Measurements from ENCODE around the gene MRPL12.

Gene MRPL12

DNA sequence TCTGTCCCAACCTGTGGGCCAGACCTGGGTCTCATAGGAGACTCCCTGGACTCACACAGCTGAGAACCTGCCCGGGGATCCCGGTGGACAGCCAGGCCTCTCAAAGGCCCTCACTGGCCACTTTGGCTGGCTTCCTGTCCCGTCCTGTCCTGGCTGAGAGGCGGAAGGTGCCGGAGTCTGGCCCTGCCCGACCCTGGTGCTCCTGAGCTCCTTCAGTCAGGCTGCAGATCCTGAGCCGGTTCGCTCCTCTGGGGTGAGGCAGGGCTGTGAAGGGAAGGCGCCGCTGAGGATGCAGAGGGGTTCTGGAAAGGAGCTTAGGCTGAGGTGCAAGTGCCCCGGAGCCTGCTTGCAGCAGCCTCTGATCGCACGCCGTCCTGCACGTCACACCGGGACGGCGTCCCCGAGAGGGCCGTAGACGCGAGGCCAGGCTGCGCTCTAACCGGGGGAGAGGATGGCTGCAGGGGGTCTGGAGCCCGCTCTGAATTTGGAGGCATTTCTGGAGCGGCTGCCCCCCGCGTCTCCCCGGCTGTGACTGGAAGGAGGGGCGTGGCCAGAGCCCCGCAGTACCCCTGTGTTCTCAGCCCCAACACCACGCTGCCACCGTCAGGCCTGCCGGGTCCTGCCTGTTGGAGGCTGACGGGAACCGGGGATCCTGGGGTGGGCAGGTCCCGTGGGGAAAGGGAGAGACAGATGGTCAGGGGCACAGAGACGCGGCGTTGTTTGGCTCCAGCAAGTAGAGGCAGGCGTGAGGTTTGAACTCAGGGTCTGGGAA is 15.2 kb upstream of the MRPL12 start:
- H3K9ac ChIP-seq (ENCODE audit: low read length) = no peak overlapping the region
- no CpG with 5 or more reads among the region's 41 CpGs for WGBS (ENCODE audit: extremely low coverage, insufficient coverage, low lambda C conversion rate)
- no peak overlapping the region for H3K18ac ChIP-seq (ENCODE audit: low read length)
- no peak overlapping the region for H3K27ac ChIP-seq (ENCODE audit: low read depth, low read length)
- no peak overlapping the region for H2BK5ac ChIP-seq (ENCODE audit: low read length)
- no peak overlapping the region for H4K5ac ChIP-seq (ENCODE audit: low read length)
- H3K4me2 ChIP-seq (ENCODE audit: low read length) = no peak overlapping the region
- no peak overlapping the region for H2BK15ac ChIP-seq (replicated peaks; ENCODE audit: low read depth)
- H3K79me1 ChIP-seq (ENCODE audit: low read length) = peaks cover 17% of the 10 kb centered on the region
- H3K23ac ChIP-seq (ENCODE audit: low read length) = no peak overlapping the region
- H3K4me3 ChIP-seq (ENCODE audit: low read length) = no peak overlapping the region
- H3K56ac ChIP-seq (ENCODE audit: low read length) = no peak overlapping the region
- DNase-seq = no peak
- no peak overlapping the region for H2BK120ac ChIP-seq (ENCODE audit: low read depth, low read length)
- no peaks in the 10 kb centered on the region for H3K27me3 ChIP-seq (ENCODE audit: insufficient read depth, low read length, poor library complexity)
- peaks cover 9% of the 10 kb centered on the region for H3K36me3 ChIP-seq (ENCODE audit: control insufficient read depth, insufficient read depth, low read length)
- H3K4me1 ChIP-seq (ENCODE audit: control insufficient read depth, low read depth, low read length) = peaks cover 3% of the 10 kb centered on the region
- H3K79me2 ChIP-seq (ENCODE audit: control insufficient read depth, insufficient read depth, low read length) = peaks cover 22% of the 10 kb centered on the region
- H2AK5ac ChIP-seq (ENCODE audit: low read length) = no peak overlapping the region
- H4K8ac ChIP-seq (ENCODE audit: low read depth, low read length) = no peak overlapping the region
- H3K4ac ChIP-seq (ENCODE audit: low read depth, low read length) = no peak overlapping the region

DNA sequence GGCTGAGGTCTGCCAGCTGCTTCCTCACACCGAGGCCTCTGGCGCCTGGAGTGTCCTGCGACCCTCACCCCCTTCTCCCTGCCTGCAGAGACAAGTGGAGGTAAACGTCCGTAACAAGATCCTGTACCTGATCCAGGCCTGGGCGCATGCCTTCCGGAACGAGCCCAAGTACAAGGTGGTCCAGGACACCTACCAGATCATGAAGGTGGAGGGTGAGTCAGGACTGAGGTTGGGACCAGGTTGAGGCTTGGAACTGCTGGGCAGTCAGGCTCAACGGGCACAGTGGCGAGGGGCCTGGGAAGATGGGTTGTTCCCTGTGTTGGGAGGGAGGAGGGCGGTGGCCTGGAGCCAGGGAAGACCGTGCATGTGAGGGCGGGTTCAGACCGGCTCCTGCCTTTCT is 14.6 kb upstream of the MRPL12 start:
- Histone ChIP-seq H3K4me2 (ENCODE audit: low read length) (no peak overlapping the region), H3K56ac (ENCODE audit: low read length) (no peak overlapping the region), H3K4ac (ENCODE audit: low read depth, low read length) (no peak overlapping the region), H3K27me3 (ENCODE audit: insufficient read depth, low read length, poor library complexity) (no peaks in the 10 kb centered on the region), H2BK15ac (replicated peaks; ENCODE audit: low read depth) (no peak overlapping the region), H3K23ac (ENCODE audit: low read length) (no peak overlapping the region), H4K8ac (ENCODE audit: low read depth, low read length) (no peak overlapping the region), H3K79me1 (ENCODE audit: low read length) (peaks cover 17% of the 10 kb centered on the region), H3K4me3 (ENCODE audit: low read length) (no peak overlapping the region), H2AK5ac (ENCODE audit: low read length) (no peak overlapping the region), H2BK120ac (ENCODE audit: low read depth, low read length) (no peak overlapping the region), H3K9ac (ENCODE audit: low read length) (no peak overlapping the region), H3K4me1 (ENCODE audit: control insufficient read depth, low read depth, low read length) (peaks cover 3% of the 10 kb centered on the region), H4K5ac (ENCODE audit: low read length) (no peak overlapping the region), H3K36me3 (ENCODE audit: control insufficient read depth, insufficient read depth, low read length) (peaks cover 9% of the 10 kb centered on the region), H3K27ac (ENCODE audit: low read depth, low read length) (no peak overlapping the region), H2BK5ac (ENCODE audit: low read length) (no peak overlapping the region), H3K18ac (ENCODE audit: low read length) (no peak overlapping the region), H3K79me2 (ENCODE audit: control insufficient read depth, insufficient read depth, low read length) (peaks cover 18% of the 10 kb centered on the region)
- no CpG with 5 or more reads among the region's 14 CpGs for WGBS (ENCODE audit: extremely low coverage, insufficient coverage, low lambda C conversion rate)
- no peak for DNase-seq

DNA sequence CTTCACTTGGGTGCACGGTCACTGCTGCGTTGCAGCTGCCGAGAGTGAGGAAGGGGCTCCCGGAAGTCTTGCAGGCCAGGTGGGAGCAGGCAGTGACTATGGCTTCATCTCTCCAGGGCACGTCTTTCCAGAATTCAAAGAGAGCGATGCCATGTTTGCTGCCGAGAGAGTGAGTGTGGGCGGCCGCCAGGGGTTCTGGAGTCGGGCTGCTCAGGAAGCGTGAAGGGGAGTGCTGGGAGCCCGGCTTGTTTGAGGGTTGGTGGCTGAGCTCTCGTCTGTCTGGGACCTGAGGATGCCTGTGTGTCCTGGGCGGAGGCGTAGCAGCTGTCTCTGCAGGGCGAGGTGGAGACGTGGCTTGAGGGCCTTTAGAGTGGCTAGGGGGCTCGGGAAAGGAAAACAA is 13.1 kb upstream of the MRPL12 start:
- no peak overlapping the region for H2AK5ac ChIP-seq (ENCODE audit: low read length)
- no peak overlapping the region for H4K8ac ChIP-seq (ENCODE audit: low read depth, low read length)
- H3K4me3 ChIP-seq (ENCODE audit: low read length) = no peak overlapping the region
- no peak overlapping the region for H3K56ac ChIP-seq (ENCODE audit: low read length)
- H3K36me3 ChIP-seq (ENCODE audit: control insufficient read depth, insufficient read depth, low read length) = peaks cover 16% of the 10 kb centered on the region
- no peak overlapping the region for H3K27ac ChIP-seq (ENCODE audit: low read depth, low read length)
- no peak overlapping the region for H3K18ac ChIP-seq (ENCODE audit: low read length)
- no peak overlapping the region for H3K9ac ChIP-seq (ENCODE audit: low read length)
- no peak overlapping the region for H3K23ac ChIP-seq (ENCODE audit: low read length)
- no peak overlapping the region for H2BK120ac ChIP-seq (ENCODE audit: low read depth, low read length)
- H3K79me2 ChIP-seq (ENCODE audit: control insufficient read depth, insufficient read depth, low read length) = peaks cover 8% of the 10 kb centered on the region
- H4K5ac ChIP-seq (ENCODE audit: low read length) = no peak overlapping the region
- H2BK15ac ChIP-seq (replicated peaks; ENCODE audit: low read depth) = no peak overlapping the region
- H3K79me1 ChIP-seq (ENCODE audit: low read length) = peaks cover 12% of the 10 kb centered on the region
- H3K27me3 ChIP-seq (ENCODE audit: insufficient read depth, low read length, poor library complexity) = no peaks in the 10 kb centered on the region
- H3K4me1 ChIP-seq (ENCODE audit: control insufficient read depth, low read depth, low read length) = no peaks in the 10 kb centered on the region
- DNase-seq = no peak
- no peak overlapping the region for H3K4me2 ChIP-seq (ENCODE audit: low read length)
- no peak overlapping the region for H2BK5ac ChIP-seq (ENCODE audit: low read length)
- no CpG with 5 or more reads among the region's 18 CpGs for WGBS (ENCODE audit: extremely low coverage, insufficient coverage, low lambda C conversion rate)
- H3K4ac ChIP-seq (ENCODE audit: low read depth, low read length) = no peak overlapping the region

DNA sequence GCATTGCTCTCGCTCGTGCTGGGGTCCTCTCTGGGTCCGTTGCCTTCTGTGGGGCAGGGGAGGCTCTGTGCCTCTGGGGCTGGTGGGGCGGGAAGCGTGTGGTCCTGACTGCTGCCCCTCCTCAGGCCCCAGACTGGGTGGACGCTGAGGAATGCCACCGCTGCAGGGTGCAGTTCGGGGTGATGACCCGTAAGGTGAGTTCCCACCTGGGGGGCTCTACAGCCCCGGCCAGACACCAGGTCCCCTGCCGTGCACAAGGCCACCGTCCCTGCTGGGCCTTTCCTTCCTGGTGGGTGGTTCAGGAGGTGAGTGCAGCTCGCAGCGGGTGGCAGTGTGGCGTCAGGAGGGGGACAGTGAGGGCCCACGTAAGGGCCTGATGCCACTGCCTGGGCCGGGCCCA is 12.6 kb upstream of the MRPL12 start:
- Histone ChIP-seq H3K18ac (ENCODE audit: low read length) (no peak overlapping the region), H2AK5ac (ENCODE audit: low read length) (no peak overlapping the region), H3K9ac (ENCODE audit: low read length) (no peak overlapping the region), H3K79me2 (ENCODE audit: control insufficient read depth, insufficient read depth, low read length) (peaks cover 3% of the 10 kb centered on the region), H3K56ac (ENCODE audit: low read length) (no peak overlapping the region), H3K79me1 (ENCODE audit: low read length) (peaks cover 7% of the 10 kb centered on the region), H3K27me3 (ENCODE audit: insufficient read depth, low read length, poor library complexity) (no peaks in the 10 kb centered on the region), H3K23ac (ENCODE audit: low read length) (no peak overlapping the region), H3K4me3 (ENCODE audit: low read length) (no peak overlapping the region), H3K27ac (ENCODE audit: low read depth, low read length) (no peak overlapping the region), H2BK120ac (ENCODE audit: low read depth, low read length) (no peak overlapping the region), H3K36me3 (ENCODE audit: control insufficient read depth, insufficient read depth, low read length) (peaks cover 18% of the 10 kb centered on the region), H4K8ac (ENCODE audit: low read depth, low read length) (no peak overlapping the region), H2BK5ac (ENCODE audit: low read length) (no peak overlapping the region), H3K4me2 (ENCODE audit: low read length) (no peak overlapping the region), H2BK15ac (replicated peaks; ENCODE audit: low read depth) (no peak overlapping the region), H3K4me1 (ENCODE audit: control insufficient read depth, low read depth, low read length) (no peaks in the 10 kb centered on the region), H4K5ac (ENCODE audit: low read length) (no peak overlapping the region), H3K4ac (ENCODE audit: low read depth, low read length) (no peak overlapping the region)
- DNase-seq = no peak
- WGBS (ENCODE audit: extremely low coverage, insufficient coverage, low lambda C conversion rate) = no CpG with 5 or more reads among the region's 17 CpGs

DNA sequence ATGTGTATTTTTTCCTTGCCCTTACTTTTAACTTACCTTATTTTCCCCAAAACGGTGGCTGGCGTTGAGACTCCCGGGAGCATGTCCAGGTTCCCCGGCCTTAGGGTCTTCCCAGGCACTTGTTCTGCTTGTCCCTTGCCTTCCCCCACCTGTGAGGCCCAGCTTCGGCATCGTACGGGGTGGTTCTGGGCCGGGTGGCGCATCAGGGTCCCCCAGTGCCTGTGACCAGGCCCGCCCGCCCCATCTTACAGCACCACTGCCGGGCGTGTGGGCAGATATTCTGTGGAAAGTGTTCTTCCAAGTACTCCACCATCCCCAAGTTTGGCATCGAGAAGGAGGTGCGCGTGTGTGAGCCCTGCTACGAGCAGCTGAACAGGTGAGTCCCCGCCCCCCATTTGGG is 12.0 kb upstream of the MRPL12 start:
- Histone ChIP-seq H3K4me3 (ENCODE audit: low read length) (no peak overlapping the region), H3K36me3 (ENCODE audit: control insufficient read depth, insufficient read depth, low read length) (peaks cover 18% of the 10 kb centered on the region), H2BK120ac (ENCODE audit: low read depth, low read length) (no peak overlapping the region), H3K4me1 (ENCODE audit: control insufficient read depth, low read depth, low read length) (no peaks in the 10 kb centered on the region), H3K23ac (ENCODE audit: low read length) (no peak overlapping the region), H2BK15ac (replicated peaks; ENCODE audit: low read depth) (no peak overlapping the region), H3K4me2 (ENCODE audit: low read length) (no peak overlapping the region), H2AK5ac (ENCODE audit: low read length) (no peak overlapping the region), H3K27ac (ENCODE audit: low read depth, low read length) (no peak overlapping the region), H3K27me3 (ENCODE audit: insufficient read depth, low read length, poor library complexity) (no peaks in the 10 kb centered on the region), H3K79me1 (ENCODE audit: low read length) (peaks cover 5% of the 10 kb centered on the region), H3K79me2 (ENCODE audit: control insufficient read depth, insufficient read depth, low read length) (no peaks in the 10 kb centered on the region), H3K9ac (ENCODE audit: low read length) (no peak overlapping the region), H4K8ac (ENCODE audit: low read depth, low read length) (no peak overlapping the region), H2BK5ac (ENCODE audit: low read length) (no peak overlapping the region), H3K4ac (ENCODE audit: low read depth, low read length) (no peak overlapping the region), H3K18ac (ENCODE audit: low read length) (no peak overlapping the region), H3K56ac (ENCODE audit: low read length) (no peak overlapping the region), H4K5ac (ENCODE audit: low read length) (no peak overlapping the region)
- DNase-seq = no peak
- WGBS (ENCODE audit: extremely low coverage, insufficient coverage, low lambda C conversion rate) = no CpG with 5 or more reads among the region's 18 CpGs

DNA sequence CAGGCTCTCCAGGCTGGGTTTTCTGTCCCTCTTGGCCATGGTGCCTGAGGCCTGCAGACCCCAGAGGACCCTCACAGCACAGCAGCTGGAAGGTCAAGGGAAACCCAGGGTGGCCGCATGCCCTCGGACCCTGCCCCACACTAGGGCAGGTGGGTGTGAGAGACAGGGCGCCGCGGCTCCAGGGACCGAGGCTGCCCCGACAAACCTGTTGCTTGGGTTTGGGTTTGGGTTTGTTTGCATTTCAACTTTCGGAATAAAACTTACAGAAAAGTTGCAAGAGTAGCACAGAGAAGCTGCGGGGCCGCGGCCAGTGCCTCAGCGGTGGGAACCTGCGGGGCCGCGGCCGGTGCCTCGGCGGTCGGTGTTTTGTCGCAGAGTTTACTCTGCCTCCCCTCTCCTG is 11.6 kb upstream of the MRPL12 start:
- no CpG with 5 or more reads among the region's 20 CpGs for whole genome bisulfite sequencing (ENCODE audit: extremely low coverage, insufficient coverage, low lambda C conversion rate)

More for the DNA sequence above, 11.6 kb upstream of the MRPL12 start:
- H3K4me3 ChIP-seq (ENCODE audit: low read length) = no peak overlapping the region
- no peak overlapping the region for H4K5ac ChIP-seq (ENCODE audit: low read length)
- H2AK5ac ChIP-seq (ENCODE audit: low read length) = no peak overlapping the region
- no peak overlapping the region for H2BK15ac ChIP-seq (replicated peaks; ENCODE audit: low read depth)
- peaks cover 17% of the 10 kb centered on the region for H3K36me3 ChIP-seq (ENCODE audit: control insufficient read depth, insufficient read depth, low read length)
- H3K4me1 ChIP-seq (ENCODE audit: control insufficient read depth, low read depth, low read length) = no peaks in the 10 kb centered on the region
- no peak overlapping the region for H3K56ac ChIP-seq (ENCODE audit: low read length)
- no peak overlapping the region for H3K18ac ChIP-seq (ENCODE audit: low read length)
- no peak overlapping the region for H3K4ac ChIP-seq (ENCODE audit: low read depth, low read length)
- no peak overlapping the region for H3K4me2 ChIP-seq (ENCODE audit: low read length)
- no peak overlapping the region for H2BK5ac ChIP-seq (ENCODE audit: low read length)
- peaks cover 1% of the 10 kb centered on the region for H3K79me1 ChIP-seq (ENCODE audit: low read length)
- no peaks in the 10 kb centered on the region for H3K27me3 ChIP-seq (ENCODE audit: insufficient read depth, low read length, poor library complexity)
- no peak overlapping the region for H3K9ac ChIP-seq (ENCODE audit: low read length)
- no peak overlapping the region for H3K23ac ChIP-seq (ENCODE audit: low read length)
- DNase-seq = no peak
- H4K8ac ChIP-seq (ENCODE audit: low read depth, low read length) = no peak overlapping the region
- H2BK120ac ChIP-seq (ENCODE audit: low read depth, low read length) = no peak overlapping the region
- no peaks in the 10 kb centered on the region for H3K79me2 ChIP-seq (ENCODE audit: control insufficient read depth, insufficient read depth, low read length)
- H3K27ac ChIP-seq (ENCODE audit: low read depth, low read length) = no peak overlapping the region
